Activated CD4-positive, alpha-beta T cell treated with anti-CD3 and anti-CD28 coated beads for 36 hours (primary cell): ENCODE results near the gene CCR6. TPM values are rescaled to one million over a fixed set of nuclear protein-coding genes. Genes with fewer than 3 reads are reported as not detected.
"Not testable (repeated sequence)": the region's sequence is repeated elsewhere in the genome, so short reads cannot be mapped to it uniquely, and the experiment has no call there.

Experiments used
- ATAC-seq: fragments of 200-7000 bp; cut with Tn5 transposase; one replicate; pipeline ENCODE4 v1.10.0; 2021; ENCODE audit warnings: mild to moderate bottlenecking, moderate library complexity
- CTCF ChIA-PET: fragments of 350-600 bp; sonication (Branson Sonifier 250); formaldehyde crosslinking; loops from one replicate; lab custom pipeline; 2021; ENCODE audit warnings: antibody characterized with exemption; lab: Charles Lee
- POLR2A ChIA-PET: fragments of 350-600 bp; sonication (Branson Sonifier 250); formaldehyde crosslinking; loops from one replicate; lab custom pipeline; 2021; ENCODE audit warnings: antibody characterized with exemption, inconsistent platforms; lab: Charles Lee
- DNase-seq: peaks from one replicate; pipeline ENCODE4 v3.0.0-alpha.2; 2020
- H3K27ac Mint-ChIP-seq: one replicate; pipeline ENCODE4 v1.8.0; 2021; ENCODE audit warnings: mixed read lengths
- H3K27me3 Mint-ChIP-seq: one replicate; pipeline ENCODE4 v1.8.0; 2021; ENCODE audit warnings: mixed read lengths
- H3K36me3 Mint-ChIP-seq: one replicate; pipeline ENCODE4 v1.8.0; 2021; ENCODE audit warnings: low read depth, mixed read lengths
- H3K4me1 Mint-ChIP-seq: one replicate; pipeline ENCODE4 v1.8.0; 2021; ENCODE audit warnings: mixed read lengths
- H3K4me3 Mint-ChIP-seq: one replicate; pipeline ENCODE4 v1.8.0; 2021; ENCODE audit warnings: mild to moderate bottlenecking, moderate library complexity, mixed read lengths
- H3K9me3 Mint-ChIP-seq: one replicate; pipeline ENCODE4 v1.8.0; 2021; ENCODE audit warnings: low read depth, mixed read lengths
- intact Hi-C, 2 experiments: fragments of 100-400 bp; cut with DNase I in 1 of 2; cut with micrococcal nuclease in 1 of 2; formaldehyde crosslinking; loops; one replicate each; pipeline versions ENCODE4 v1.14.2 to v1.15.1; 2022 to 2024; cut with DNase I, micrococcal nuclease
- total RNA-seq, 2 experiments: library from RNA; stranded (reverse); gene quantifications; one replicate each; pipeline ENCODE4 v1.2.3, GENCODE V29; 2021

CCR6 gene
- total RNA-seq, 2 experiments from 2014 or later = 3.4 to 4.0 TPM

DNA sequence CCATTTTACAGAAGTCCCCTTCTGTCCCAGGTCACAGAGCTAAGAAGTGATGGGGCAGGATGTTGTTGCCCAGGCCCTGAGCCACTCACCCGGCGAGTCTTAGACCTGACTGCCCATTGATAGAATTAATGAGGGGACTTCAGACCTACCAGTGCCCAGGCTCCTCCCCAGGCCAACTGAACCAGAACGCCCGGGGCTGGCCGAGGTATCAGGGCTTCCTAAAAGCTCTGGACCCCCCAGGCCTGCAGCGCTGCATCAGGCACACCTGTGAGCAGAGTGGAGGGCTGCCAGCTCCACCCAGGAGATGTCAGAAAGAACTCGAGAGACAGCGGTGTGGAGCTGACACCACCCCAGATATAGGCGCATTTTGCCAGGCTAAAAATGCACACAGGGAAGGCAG is 31.4 kb downstream of the CCR6 start:
- CTCF ChIA-PET = no interaction called here
- intact Hi-C loops = no loop called here
- ATAC-seq = no peak
- POLR2A ChIA-PET = no interaction called here
- H3K27ac Mint-ChIP-seq = no peak overlapping the region
- H3K36me3 Mint-ChIP-seq = no peaks in the 10 kb centered on the region
- no peak overlapping the region for H3K4me3 Mint-ChIP-seq
- H3K27me3 Mint-ChIP-seq = peaks cover 5% of the 10 kb centered on the region
- peaks cover 27% of the 10 kb centered on the region for H3K4me1 Mint-ChIP-seq
- no peak for DNase-seq
- no peaks in the 10 kb centered on the region for H3K9me3 Mint-ChIP-seq

DNA sequence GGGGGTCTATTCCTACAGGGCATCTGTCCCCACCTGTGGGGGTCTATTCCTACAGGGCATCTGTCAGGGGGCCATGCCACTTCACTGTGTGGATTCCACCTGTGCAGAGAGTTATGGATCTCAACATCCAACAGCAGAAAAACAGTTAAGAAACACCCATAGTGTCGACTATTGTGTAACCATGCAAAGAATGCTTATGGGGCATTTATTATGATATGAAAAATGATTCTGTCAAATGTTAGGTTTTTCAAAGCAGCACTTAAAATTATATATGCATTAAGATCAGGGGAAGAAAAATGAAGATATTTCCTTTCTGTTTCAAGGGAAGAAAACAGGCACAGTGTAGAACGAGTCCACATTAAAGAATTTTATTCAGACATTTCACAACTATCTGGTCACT is 32.0 kb downstream of the CCR6 start:
- no peaks in the 10 kb centered on the region for H3K9me3 Mint-ChIP-seq
- no peak overlapping the region for H3K27ac Mint-ChIP-seq
- ATAC-seq (no peak), DNase-seq (no peak)
- H3K4me1 Mint-ChIP-seq = peaks cover 27% of the 10 kb centered on the region
- intact Hi-C loops = no loop called here
- peaks cover 5% of the 10 kb centered on the region for H3K27me3 Mint-ChIP-seq
- H3K4me3 Mint-ChIP-seq = no peak overlapping the region
- ChIA-PET CTCF (no interaction called here), POLR2A (no interaction called here)
- no peaks in the 10 kb centered on the region for H3K36me3 Mint-ChIP-seq

DNA sequence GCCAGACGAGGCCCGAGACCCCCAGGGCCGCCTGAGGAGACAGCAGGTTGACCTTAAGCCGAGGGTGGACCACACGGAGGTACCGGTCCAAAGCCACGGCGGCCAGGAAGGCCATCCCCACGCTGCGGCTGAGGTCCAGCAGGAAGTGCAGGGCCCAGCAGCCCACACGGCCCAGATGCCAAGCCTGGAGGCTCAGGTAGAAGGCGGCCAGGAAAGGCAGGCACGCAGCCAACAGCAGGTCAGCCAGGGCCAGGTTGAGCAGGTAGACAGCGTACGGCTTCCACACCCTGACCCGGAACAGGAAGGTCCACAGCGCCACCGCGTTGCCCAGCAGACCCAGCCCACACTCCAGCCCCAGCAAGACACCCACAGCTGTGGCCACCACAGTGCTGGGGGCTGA is 34.5 kb downstream of the CCR6 start:
- DNase-seq (no peak), ATAC-seq (no peak)
- intact Hi-C loops = no loop called here
- Mint-ChIP-seq H3K4me3 (no peak overlapping the region), H3K36me3 (no peaks in the 10 kb centered on the region), H3K27ac (no peak overlapping the region), H3K27me3 (peaks cover 5% of the 10 kb centered on the region), H3K4me1 (peaks cover 13% of the 10 kb centered on the region), H3K9me3 (no peaks in the 10 kb centered on the region)
- POLR2A ChIA-PET = no interaction called here
- CTCF ChIA-PET = no interaction called here

DNA sequence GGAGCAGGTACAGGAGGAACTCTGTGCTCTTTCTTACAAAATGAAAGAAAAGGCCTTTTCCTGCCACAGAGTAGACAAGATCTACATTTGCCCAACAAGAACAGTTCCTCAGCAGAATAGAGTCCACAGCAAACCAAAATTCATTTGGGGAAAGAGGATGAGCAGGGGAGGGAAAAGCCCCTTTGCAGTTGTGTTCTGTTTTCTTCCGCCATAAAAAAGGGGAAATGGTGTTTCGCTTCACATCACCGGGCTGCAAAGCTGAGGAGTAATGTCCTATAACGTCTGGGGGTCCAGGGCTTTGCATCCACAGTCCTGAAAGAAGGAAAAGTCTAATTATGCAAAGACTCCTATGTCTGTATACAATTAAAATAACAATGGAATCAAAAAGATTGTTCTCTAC is 35.0 kb downstream of the CCR6 start, which contains the start of gene GPR31:
Gene GPR31, minus strand, starts transcription at position 118 of the 400 bp plus-strand sequence. CDS start 149 bp downstream, outside the sequence.
- CTCF ChIA-PET = no interaction called here

DNA sequence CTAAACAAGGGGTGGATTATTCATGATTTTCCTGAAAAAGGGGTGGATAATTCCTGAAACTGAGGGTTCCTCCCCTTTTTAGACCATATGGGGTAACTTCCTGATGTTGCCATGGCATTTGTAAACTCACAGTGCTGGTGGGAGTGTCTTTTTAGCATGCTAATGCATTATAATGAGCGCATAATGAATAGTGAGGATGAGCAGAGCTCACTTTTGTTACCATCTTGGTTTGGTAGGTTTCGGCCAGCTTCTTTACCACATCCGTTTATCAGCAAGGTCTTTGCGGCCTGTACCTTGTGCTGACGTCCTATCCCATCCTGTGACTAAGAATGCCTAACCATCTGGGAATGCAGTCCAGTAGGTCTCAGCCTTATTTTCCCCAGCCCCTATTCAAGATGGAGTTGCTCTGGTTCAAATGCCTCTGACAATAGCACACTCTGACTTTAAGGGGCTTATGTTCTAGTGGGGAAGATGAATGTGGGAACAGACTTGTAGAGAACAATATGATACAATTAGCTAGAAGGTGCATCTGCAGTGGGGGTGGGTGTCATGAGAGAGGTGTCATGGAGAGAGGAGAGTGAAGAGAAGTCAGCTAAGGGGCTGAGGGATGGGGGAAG is 39.1 kb downstream of the CCR6 start:
- CTCF ChIA-PET = interaction anchor here (0.8 kb wide), 1 partner anchor 190 kb away, joined by 3 read pairs; no protein-coding TSS in a partner anchor

More for the DNA sequence above, 35.0 kb downstream of the CCR6 start, which contains the start of gene GPR31:
- Mint-ChIP-seq H3K27ac (no peak within 1 kb of the TSS), H3K36me3 (no peaks in the 10 kb centered on the region), H3K27me3 (peaks cover 3% of the 10 kb centered on the region), H3K9me3 (no peaks in the 10 kb centered on the region), H3K4me3 (no peak within 1 kb of the TSS), H3K4me1 (peaks cover 9% of the 10 kb centered on the region)
- DNase-seq (no peak), ATAC-seq (no peak)
- POLR2A ChIA-PET = no interaction called here
- intact Hi-C loops = no loop called here

DNA sequence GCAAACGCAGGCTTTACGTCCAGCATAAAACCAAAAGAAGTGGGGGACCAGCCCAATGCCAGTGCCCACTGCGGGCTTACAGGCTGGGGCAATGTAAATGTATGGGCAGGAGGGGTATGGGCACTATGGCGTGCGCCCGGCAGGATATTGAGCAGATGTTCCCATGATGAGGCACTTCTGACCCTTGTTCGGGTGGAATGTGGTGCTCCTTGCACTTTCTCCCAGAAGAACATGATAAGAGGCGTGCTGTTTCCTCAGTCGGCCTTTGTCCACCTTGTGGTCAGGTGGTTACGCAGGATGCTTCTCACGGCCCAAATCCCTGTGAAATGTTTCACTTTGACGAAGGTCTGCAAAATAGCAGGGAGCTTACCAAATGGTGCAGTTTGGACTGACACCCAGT is 39.7 kb downstream of the CCR6 start:
- intact Hi-C loops = no loop called here
- DNase-seq (no peak), ATAC-seq (no peak)
- no peak overlapping the region for H3K4me3 Mint-ChIP-seq
- POLR2A ChIA-PET = no interaction called here
- no peak overlapping the region for H3K27ac Mint-ChIP-seq
- H3K4me1 Mint-ChIP-seq = no peaks in the 10 kb centered on the region
- no peaks in the 10 kb centered on the region for H3K36me3 Mint-ChIP-seq
- no peaks in the 10 kb centered on the region for H3K27me3 Mint-ChIP-seq
- CTCF ChIA-PET = no interaction called here
- H3K9me3 Mint-ChIP-seq = no peaks in the 10 kb centered on the region

More for the DNA sequence above, 39.1 kb downstream of the CCR6 start:
- Mint-ChIP-seq H3K4me1 (no peaks in the 10 kb centered on the region), H3K36me3 (no peaks in the 10 kb centered on the region), H3K27me3 (no peaks in the 10 kb centered on the region), H3K4me3 (no peak overlapping the region), H3K9me3 (no peaks in the 10 kb centered on the region), H3K27ac (no peak overlapping the region)
- ATAC-seq = no peak
- DNase-seq = no peak
- POLR2A ChIA-PET = no interaction called here
- intact Hi-C loops = no loop called here

DNA sequence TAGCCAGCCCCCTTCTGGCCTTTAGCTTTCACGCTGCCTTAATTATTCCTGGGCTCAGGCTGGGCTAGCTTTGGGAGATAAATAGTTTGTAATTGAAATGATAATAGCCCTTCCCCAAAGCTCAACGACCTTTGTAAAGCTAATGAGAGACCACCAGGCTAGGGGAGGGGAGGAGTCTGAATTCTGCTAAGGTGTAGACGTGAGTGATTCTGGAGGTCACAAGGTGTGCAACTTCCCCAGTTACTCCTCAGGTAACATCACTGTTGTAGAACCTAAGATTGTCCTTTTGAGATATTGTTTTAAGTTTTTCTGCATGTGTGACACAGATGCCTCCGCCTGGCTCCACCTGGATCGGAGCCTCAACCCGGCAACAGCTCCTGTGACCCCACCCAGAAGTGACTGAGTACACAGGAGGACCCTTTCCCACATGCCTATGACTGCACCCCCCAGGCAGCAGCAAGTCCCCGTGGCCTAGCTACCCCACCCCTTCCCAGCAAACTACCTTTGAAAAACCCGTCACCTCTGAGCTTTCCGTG is 40.6 kb downstream of the CCR6 start:
- Mint-ChIP-seq H3K27me3 (no peaks in the 10 kb centered on the region), H3K9me3 (no peaks in the 10 kb centered on the region), H3K27ac (no peak overlapping the region), H3K4me3 (no peak overlapping the region), H3K36me3 (no peaks in the 10 kb centered on the region), H3K4me1 (no peaks in the 10 kb centered on the region)
- POLR2A ChIA-PET = no interaction called here
- intact Hi-C loops = no loop called here
- no peak for DNase-seq
- ATAC-seq = no peak
- CTCF ChIA-PET = no interaction called here

DNA sequence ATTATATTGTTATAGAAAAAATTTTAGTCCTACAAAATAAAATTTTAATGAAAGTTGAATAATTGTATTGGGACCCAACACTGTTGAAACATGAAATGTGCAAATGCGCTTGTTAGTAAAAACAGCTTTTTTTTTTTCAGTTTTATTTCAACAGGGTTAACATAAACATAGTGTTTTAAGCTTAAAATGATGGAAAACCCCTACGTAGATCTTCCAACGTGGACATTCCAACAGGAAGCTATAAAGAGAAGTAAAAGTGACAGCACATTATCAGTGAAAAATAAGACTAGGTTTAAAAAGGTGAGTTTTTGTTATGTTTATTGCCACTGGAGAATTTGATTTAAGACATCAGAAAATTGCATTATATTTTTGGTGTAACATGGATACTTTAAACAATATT is 41.4 kb downstream of the CCR6 start:
- H3K27ac Mint-ChIP-seq = no peak overlapping the region
- ATAC-seq = no peak
- POLR2A ChIA-PET = no interaction called here

DNA sequence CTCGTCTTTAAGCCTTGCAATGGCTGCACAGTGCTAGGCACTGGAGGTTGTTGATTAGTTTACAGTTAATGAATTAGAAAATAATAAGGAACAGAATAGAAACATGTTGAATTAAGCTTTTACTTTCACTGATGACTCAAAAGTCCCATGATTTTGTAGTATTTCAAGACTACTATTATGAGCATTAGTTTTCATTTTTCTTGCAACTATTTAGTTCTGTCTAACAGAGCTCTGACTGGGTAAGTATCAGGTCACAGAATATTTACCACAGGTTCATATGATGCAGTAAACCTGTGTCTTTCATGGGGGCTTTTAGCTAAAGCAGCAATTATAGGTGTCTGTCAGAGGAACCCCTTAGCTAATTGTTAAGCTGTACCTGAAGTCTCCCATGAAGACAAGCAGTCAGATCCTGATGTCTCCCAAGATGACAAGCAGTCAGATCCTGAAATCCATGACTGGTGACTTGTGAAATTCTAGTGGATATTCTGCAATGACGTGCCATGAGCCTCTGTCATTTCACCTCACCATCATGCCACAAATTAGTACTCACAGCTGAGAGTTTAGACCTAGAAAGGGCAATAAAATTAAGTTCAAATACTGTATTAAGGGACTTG is 43.1 kb downstream of the CCR6 start:
- no peaks in the 10 kb centered on the region for H3K36me3 Mint-ChIP-seq
- ChIA-PET CTCF (interaction anchor here (0.7 kb wide), 1 partner anchor 342 kb away, joined by 3 read pairs; no protein-coding TSS in a partner anchor), POLR2A (no interaction called here)
- H3K4me1 Mint-ChIP-seq = no peaks in the 10 kb centered on the region
- no peak for DNase-seq
- H3K27ac Mint-ChIP-seq = no peak overlapping the region
- intact Hi-C loops = no loop called here
- no peak overlapping the region for H3K4me3 Mint-ChIP-seq
- no peak for ATAC-seq
- no peaks in the 10 kb centered on the region for H3K9me3 Mint-ChIP-seq
- H3K27me3 Mint-ChIP-seq = peaks cover 8% of the 10 kb centered on the region

More for the DNA sequence above, 41.4 kb downstream of the CCR6 start:
- Mint-ChIP-seq H3K9me3 (no peaks in the 10 kb centered on the region), H3K4me1 (no peaks in the 10 kb centered on the region), H3K4me3 (no peak overlapping the region), H3K36me3 (no peaks in the 10 kb centered on the region), H3K27me3 (peaks cover 3% of the 10 kb centered on the region)
- intact Hi-C loops = no loop called here
- CTCF ChIA-PET = interaction anchor here (0.8 kb wide), 1 partner anchor 204 kb away, joined by 4 read pairs; no protein-coding TSS in a partner anchor
- no peak for DNase-seq

DNA sequence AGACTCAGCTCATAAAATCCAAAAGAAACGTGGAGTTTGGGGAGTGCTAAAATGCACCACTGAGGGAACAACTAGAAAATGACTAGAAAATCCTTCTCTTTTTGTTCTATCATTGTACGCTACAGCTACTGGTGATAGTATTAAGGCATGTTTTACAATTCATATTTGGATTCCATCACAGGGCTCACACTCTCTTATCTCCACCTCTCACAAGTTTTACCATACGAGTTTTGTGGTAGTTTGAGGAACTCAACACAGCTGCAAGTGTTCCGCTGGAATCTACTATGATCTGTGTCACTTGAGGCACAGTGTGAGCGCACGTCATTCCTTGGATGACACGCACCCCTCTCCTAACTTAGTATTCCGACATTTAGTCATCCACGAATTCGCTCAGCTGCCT is 44.8 kb downstream of the CCR6 start:
- H3K27ac Mint-ChIP-seq, H3K4me1 Mint-ChIP-seq, H3K36me3 Mint-ChIP-seq, intact Hi-C loops, H3K4me3 Mint-ChIP-seq, DNase-seq, H3K9me3 Mint-ChIP-seq, POLR2A ChIA-PET, CTCF ChIA-PET, ATAC-seq: not testable (repeated sequence)
- peaks cover 16% of the 10 kb centered on the region for H3K27me3 Mint-ChIP-seq

DNA sequence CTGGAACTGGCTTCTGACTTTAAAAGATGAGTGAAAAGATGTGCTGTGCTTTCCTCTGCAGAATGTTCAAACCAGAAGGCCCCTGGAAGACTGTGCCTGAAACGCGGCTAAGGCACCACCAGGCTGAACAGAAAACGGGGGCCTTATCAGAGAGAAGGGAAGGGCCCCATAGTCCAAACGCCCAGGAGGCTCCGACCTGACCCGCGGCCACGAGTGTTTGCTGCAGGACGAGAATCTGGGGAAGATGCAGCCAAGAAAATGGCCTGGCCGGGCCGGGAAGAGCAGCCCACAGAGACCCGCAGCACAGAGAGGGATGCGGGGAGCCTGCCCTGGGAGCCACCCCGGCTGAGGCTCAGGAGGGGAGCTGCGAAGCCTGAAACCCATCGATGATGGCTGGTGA is 45.4 kb downstream of the CCR6 start:
- H3K9me3 Mint-ChIP-seq, ATAC-seq, intact Hi-C loops, DNase-seq, H3K4me3 Mint-ChIP-seq, POLR2A ChIA-PET, H3K36me3 Mint-ChIP-seq, CTCF ChIA-PET, H3K27ac Mint-ChIP-seq, H3K4me1 Mint-ChIP-seq: not testable (repeated sequence)
- peaks cover 16% of the 10 kb centered on the region for H3K27me3 Mint-ChIP-seq

DNA sequence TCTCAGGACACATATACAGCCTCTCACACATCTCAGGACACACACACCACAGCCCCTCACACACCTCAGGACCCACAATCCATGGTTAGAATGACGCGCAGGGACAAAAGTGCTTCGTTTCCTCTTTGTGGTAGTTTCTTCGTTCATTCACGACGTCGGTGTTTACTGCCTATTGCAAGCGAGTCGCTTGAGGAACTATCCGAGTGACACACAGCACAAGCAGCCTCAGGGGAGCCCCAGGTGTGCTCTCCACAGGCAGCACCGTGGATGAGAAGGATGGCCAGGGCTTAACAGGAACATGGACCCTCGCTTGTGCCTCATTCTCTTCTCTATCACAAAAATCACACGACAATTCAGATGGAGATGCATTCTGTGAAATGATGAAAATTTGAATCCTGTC is 47.0 kb downstream of the CCR6 start:
- H3K4me3 Mint-ChIP-seq, H3K36me3 Mint-ChIP-seq, H3K9me3 Mint-ChIP-seq, CTCF ChIA-PET, POLR2A ChIA-PET, DNase-seq, H3K27ac Mint-ChIP-seq, ATAC-seq, H3K4me1 Mint-ChIP-seq, intact Hi-C loops: not testable (repeated sequence)
- H3K27me3 Mint-ChIP-seq = peaks cover 18% of the 10 kb centered on the region
